CD14-positive monocyte (primary cell): ENCODE data around the gene SPATA6L. TPM values are rescaled to one million over a fixed set of nuclear protein-coding genes. Genes with fewer than 3 reads are reported as not detected.

Experiments used
- DNase-seq, 3 donors: peaks; one replicate each; pipeline ENCODE4 v3.0.0-alpha.2; 2011 to 2022
- H2AFZ ChIP-seq: 2 replicates; pipeline ENCODE4 v1.6.0; 2012; ENCODE audit warnings: mild to moderate bottlenecking, low read depth, low read length, inconsistent platforms; ENCODE audit not compliant: insufficient read depth, poor library complexity, severe bottlenecking
- H3K27ac ChIP-seq, 2 donors: 1 replicate in 1 of 2; 2 replicates in 1 of 2; pipeline ENCODE4 v1.5.1; 2012 to 2013; ENCODE audit warnings: low read length in 2 of 2, control low read depth in 1 of 2, inconsistent platforms in 1 of 2, low read depth in 1 of 2, mild to moderate bottlenecking in 1 of 2
- H3K27me3 ChIP-seq, 2 donors: one replicate each; pipeline versions ENCODE4 v1.6.0 to v1.6.1; 2011 to 2013; ENCODE audit warnings: low read length in 2 of 2; ENCODE audit not compliant: control insufficient read depth in 2 of 2, insufficient read depth in 2 of 2
- H3K36me3 ChIP-seq, 2 donors: replicated peaks in 1 of 2; 1 replicate in 1 of 2; 2 replicates in 1 of 2; pipeline versions ENCODE4 v1.5.1 to v1.6.1; 2012 to 2013; ENCODE audit warnings: low read length in 2 of 2, control low read depth in 1 of 2, inconsistent platforms in 1 of 2, mild to moderate bottlenecking in 1 of 2; ENCODE audit not compliant: insufficient read depth in 2 of 2, control insufficient read depth in 1 of 2
- H3K4me1 ChIP-seq, 2 donors: 1 replicate in 1 of 2; 2 replicates in 1 of 2; pipeline versions ENCODE4 v1.5.1 to v1.6.1; 2012 to 2013; ENCODE audit warnings: low read length in 2 of 2, control low read depth in 1 of 2, inconsistent platforms in 1 of 2, mild to moderate bottlenecking in 1 of 2, moderate library complexity in 1 of 2; ENCODE audit not compliant: insufficient read depth in 2 of 2, control insufficient read depth in 1 of 2
- H3K4me2 ChIP-seq: replicated peaks from 2 replicates; pipeline ENCODE3; 2012; ENCODE audit warnings: low read length, moderate library complexity, mild to moderate bottlenecking; ENCODE audit not compliant: poor library complexity, severe bottlenecking; ENCODE audit errors: extremely low read depth
- H3K4me3 ChIP-seq, 3 experiments: fragments of 200-600 bp in 1 of 3; sonication (generic) in 1 of 3; replicated peaks in 1 of 3; 1 replicate in 2 of 3; 2 replicates in 1 of 3; pipeline ENCODE4 v1.5.1; 2011 to 2013; ENCODE audit warnings: low read length in 3 of 3, mild to moderate bottlenecking in 3 of 3, control low read depth in 2 of 3, low read depth in 2 of 3, inconsistent platforms in 1 of 3, moderate library complexity in 1 of 3
- H3K79me2 ChIP-seq: 2 replicates; pipeline ENCODE4 v1.6.0; 2012; ENCODE audit warnings: mild to moderate bottlenecking, control low read depth, inconsistent platforms, low read length, moderate library complexity; ENCODE audit not compliant: insufficient read depth
- H3K9ac ChIP-seq: 2 replicates; pipeline ENCODE4 v1.6.0; 2017; ENCODE audit warnings: low read length, mild to moderate bottlenecking; ENCODE audit not compliant: insufficient read depth, poor library complexity, severe bottlenecking
- H3K9me3 ChIP-seq, 2 donors: replicated peaks in 1 of 2; 1 replicate in 1 of 2; 2 replicates in 1 of 2; pipeline versions ENCODE4 v1.5.1 to v1.6.1; 2012 to 2013; ENCODE audit warnings: low read length in 2 of 2, control low read depth in 1 of 2; ENCODE audit not compliant: control insufficient read depth in 1 of 2, insufficient read depth in 1 of 2
- H4K20me1 ChIP-seq: 2 replicates; pipeline ENCODE4 v1.6.0; 2012; ENCODE audit warnings: mild to moderate bottlenecking, low read length, control low read depth, moderate library complexity; ENCODE audit not compliant: insufficient read depth
- H3K27ac Mint-ChIP-seq, 7 donors: one replicate each; pipeline ENCODE4 v1.8.0; 2020; ENCODE audit warnings: mild to moderate bottlenecking in 7 of 7, mixed read lengths in 7 of 7, moderate library complexity in 6 of 7, inconsistent platforms in 2 of 7
- H3K27me3 Mint-ChIP-seq, 3 donors: one replicate each; pipeline ENCODE4 v1.8.0; 2021 to 2022; ENCODE audit warnings: low read depth in 3 of 3, mild to moderate bottlenecking in 3 of 3, mixed read lengths in 3 of 3, moderate library complexity in 3 of 3, inconsistent platforms in 1 of 3
- H3K36me3 Mint-ChIP-seq, 2 donors: one replicate each; pipeline ENCODE4 v1.8.0; 2020; ENCODE audit warnings: mixed read lengths in 2 of 2, inconsistent platforms in 1 of 2, mild to moderate bottlenecking in 1 of 2
- H3K4me1 Mint-ChIP-seq: one replicate; pipeline ENCODE4 v1.8.0; 2020; ENCODE audit warnings: mild to moderate bottlenecking, mixed read lengths
- H3K4me3 Mint-ChIP-seq, 2 donors: one replicate each; pipeline ENCODE4 v1.8.0; 2020; ENCODE audit warnings: mild to moderate bottlenecking in 2 of 2, mixed read lengths in 2 of 2, moderate library complexity in 1 of 2
- H3K9me3 Mint-ChIP-seq, 7 donors: one replicate each; pipeline ENCODE4 v1.8.0; 2020 to 2022; ENCODE audit warnings: mixed read lengths in 7 of 7, mild to moderate bottlenecking in 6 of 7, moderate library complexity in 6 of 7, inconsistent platforms in 2 of 7
- WGBS: methylation state at CpG from one replicate; pipeline ENCODE4 v1.1.5; 2013; ENCODE audit warnings: missing lambda C conversion rate; ENCODE audit not compliant: insufficient coverage; 5-methylcytosine and 5-hydroxymethylcytosine counted together
- intact Hi-C, 2 donors: fragments of 100-400 bp; cut with micrococcal nuclease; formaldehyde crosslinking; loops; one replicate each; pipeline versions ENCODE4 v1.15.0 to v1.15.1; 2023
- polyA plus RNA-seq, 3 donors: library from polyadenylated mRNA; depleted of rRNA in 1 of 3; unstranded in 2 of 3; stranded (reverse) in 1 of 3; fragments of 300-500 nt in 2 of 3; fragments of >200 nt in 1 of 3; fragmentation: Illumina TruSeq in 2 of 3; gene quantifications; 1 replicate in 2 of 3; 2 replicates in 1 of 3; pipeline ENCODE4 v1.2.3, GENCODE V29; 2012 to 2021
- TF ChIP-seq, protein P1 (sequence below): fragments of 200-600 bp; IDR thresholded peaks from one replicate; pipeline ENCODE4 v1.8.0; 2022; ENCODE audit warnings: antibody characterized with exemption, mild to moderate bottlenecking

SPATA6L gene
- polyA plus RNA-seq, 3 donors = not detected

DNA sequence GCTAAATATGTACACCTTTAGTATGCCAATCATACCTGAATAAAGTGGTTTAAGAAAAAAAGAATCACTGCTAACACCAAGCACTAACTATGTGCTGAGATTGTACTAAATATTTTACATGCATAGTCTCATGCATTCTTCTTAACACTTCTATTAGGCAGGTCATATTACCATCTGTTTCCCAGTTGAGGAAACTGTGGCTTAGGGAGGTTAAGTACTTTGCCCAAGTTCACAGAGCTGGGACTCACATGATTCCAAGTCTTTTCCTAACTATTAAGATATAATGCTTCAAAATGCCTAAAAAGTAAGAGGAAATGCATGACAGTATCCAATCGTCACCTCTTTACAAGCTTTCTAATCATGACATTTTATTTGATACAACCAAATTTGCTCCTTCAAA lies 73.4 kb downstream of the SPATA6L start:
- H3K9ac ChIP-seq = no peak overlapping the region
- no peaks in the 10 kb centered on the region for H3K9me3 ChIP-seq
- Mint-ChIP-seq H3K27ac (no peak overlapping the region), H3K4me1 (peaks cover 18% of the 10 kb centered on the region), H3K27me3 (peaks cover 0 to 2% (median 1%) of the 10 kb centered on the region in 3 donors), H3K9me3 (no peaks in the 10 kb centered on the region), H3K36me3 (no peaks in the 10 kb centered on the region), H3K4me3 (no peak overlapping the region)
- no peak overlapping the region for H3K4me2 ChIP-seq
- no peaks in the 10 kb centered on the region for H3K79me2 ChIP-seq
- H3K36me3 ChIP-seq = no peaks in the 10 kb centered on the region
- WGBS = 80% methylated on average over 1 of the region's 1 CpG
- no peaks in the 10 kb centered on the region for H3K27me3 ChIP-seq
- no peak overlapping the region for H3K4me3 ChIP-seq
- TF ChIP-seq, protein P1, sequence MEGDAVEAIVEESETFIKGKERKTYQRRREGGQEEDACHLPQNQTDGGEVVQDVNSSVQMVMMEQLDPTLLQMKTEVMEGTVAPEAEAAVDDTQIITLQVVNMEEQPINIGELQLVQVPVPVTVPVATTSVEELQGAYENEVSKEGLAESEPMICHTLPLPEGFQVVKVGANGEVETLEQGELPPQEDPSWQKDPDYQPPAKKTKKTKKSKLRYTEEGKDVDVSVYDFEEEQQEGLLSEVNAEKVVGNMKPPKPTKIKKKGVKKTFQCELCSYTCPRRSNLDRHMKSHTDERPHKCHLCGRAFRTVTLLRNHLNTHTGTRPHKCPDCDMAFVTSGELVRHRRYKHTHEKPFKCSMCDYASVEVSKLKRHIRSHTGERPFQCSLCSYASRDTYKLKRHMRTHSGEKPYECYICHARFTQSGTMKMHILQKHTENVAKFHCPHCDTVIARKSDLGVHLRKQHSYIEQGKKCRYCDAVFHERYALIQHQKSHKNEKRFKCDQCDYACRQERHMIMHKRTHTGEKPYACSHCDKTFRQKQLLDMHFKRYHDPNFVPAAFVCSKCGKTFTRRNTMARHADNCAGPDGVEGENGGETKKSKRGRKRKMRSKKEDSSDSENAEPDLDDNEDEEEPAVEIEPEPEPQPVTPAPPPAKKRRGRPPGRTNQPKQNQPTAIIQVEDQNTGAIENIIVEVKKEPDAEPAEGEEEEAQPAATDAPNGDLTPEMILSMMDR = no peak
- H3K27ac ChIP-seq = no peak overlapping the region
- DNase-seq = no peak
- intact Hi-C loops = no loop called here
- no peak overlapping the region for H2AFZ ChIP-seq
- peaks cover 4 to 8% of the 10 kb centered on the region in 2 donors for H3K4me1 ChIP-seq
- no peaks in the 10 kb centered on the region for H4K20me1 ChIP-seq

DNA sequence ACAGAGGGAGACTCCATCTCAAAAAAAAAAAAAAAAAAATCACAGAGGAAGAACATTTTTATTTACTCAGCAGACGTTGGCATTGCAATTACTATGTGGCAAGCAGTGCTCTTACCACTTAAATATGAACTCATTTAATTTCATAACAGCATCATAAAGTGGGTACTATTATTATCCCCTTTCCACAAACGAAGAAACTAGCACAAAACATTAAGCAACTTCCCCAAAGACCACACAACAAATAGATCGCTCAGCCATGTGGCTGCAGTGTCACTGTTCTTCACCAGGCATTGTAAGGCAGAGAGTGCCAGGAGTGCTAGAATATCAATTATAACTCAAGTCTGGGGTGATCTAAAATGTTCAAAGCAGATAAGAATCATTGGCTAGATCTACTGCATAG lies 74.0 kb downstream of the SPATA6L start:
- no peaks in the 10 kb centered on the region for H4K20me1 ChIP-seq
- no peak overlapping the region for H2AFZ ChIP-seq
- WGBS = no CpG with 5 or more reads among the region's 3 CpGs
- Mint-ChIP-seq H3K27ac (no peak overlapping the region), H3K27me3 (peaks cover 0 to 2% (median 1%) of the 10 kb centered on the region in 3 donors), H3K9me3 (no peaks in the 10 kb centered on the region), H3K4me1 (peaks cover 18% of the 10 kb centered on the region), H3K36me3 (no peaks in the 10 kb centered on the region), H3K4me3 (no peak overlapping the region)
- no peaks in the 10 kb centered on the region for H3K36me3 ChIP-seq
- intact Hi-C loops = no loop called here
- peaks cover 4 to 8% of the 10 kb centered on the region in 2 donors for H3K4me1 ChIP-seq
- TF ChIP-seq, protein P1 = no peak
- no peak overlapping the region for H3K4me3 ChIP-seq
- no peaks in the 10 kb centered on the region for H3K27me3 ChIP-seq
- no peak overlapping the region for H3K9ac ChIP-seq
- H3K4me2 ChIP-seq = no peak overlapping the region
- DNase-seq = no peak
- H3K79me2 ChIP-seq = no peaks in the 10 kb centered on the region
- H3K9me3 ChIP-seq = no peaks in the 10 kb centered on the region
- H3K27ac ChIP-seq = no peak overlapping the region
